Fibroblast of villous mesenchyme (primary cell): Measurements from ENCODE around the gene WDPCP. TPM values are rescaled to one million over a fixed set of nuclear protein-coding genes. Genes with fewer than 3 reads are reported as not detected.

Source experiments
- DNase-seq: peaks from one replicate; pipeline ENCODE4 v3.0.0-alpha.2; 2010; ENCODE audit warnings: low read depth
- H3K4me3 ChIP-seq: 2 replicates; pipeline ENCODE4 v1.5.1; 2011; ENCODE audit warnings: low read depth, mild to moderate bottlenecking, low read length
- CTCF ChIP-seq: IDR thresholded peaks from 2 replicates; pipeline ENCODE4 v1.5.1; 2012; ENCODE audit warnings: low read depth, mild to moderate bottlenecking, low read length; ENCODE audit not compliant: insufficient read depth
- total RNA-seq: library from RNA; depleted of rRNA; stranded (reverse); fragments of >200 nt; gene quantifications from 2 replicates; pipeline ENCODE4 v1.2.3, GENCODE V29; 2012

The WDPCP gene
- total RNA-seq, 1 donor: 14.7 TPM

- no peak for DNase-seq
- TF ChIP-seq CTCF: no peak
- no peak overlapping the region for H3K4me3 ChIP-seq
Measured at GRCh38 chr2:63272560-63272959, 315.7 kb downstream of the WDPCP start.

DNA sequence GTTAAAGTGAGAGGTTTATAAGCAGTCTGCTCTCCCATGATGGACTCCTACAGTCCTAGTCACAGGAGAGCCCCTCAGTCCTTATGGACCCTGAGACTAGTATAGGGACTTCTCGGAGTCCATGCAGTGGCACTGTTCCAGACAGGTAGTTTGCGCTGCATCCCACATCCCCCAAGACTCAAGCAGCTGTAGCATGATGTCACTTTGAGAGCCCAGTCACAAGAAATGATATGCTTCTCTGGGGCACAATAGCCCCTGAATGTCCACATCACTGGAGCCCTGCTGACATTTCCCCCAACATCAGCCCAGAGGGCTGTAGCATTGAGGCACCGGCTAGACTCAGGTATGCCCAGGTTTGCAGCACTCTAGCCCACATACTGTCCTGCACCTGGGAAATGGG is 317.6 kb downstream of the WDPCP start:
- no peak for DNase-seq
- TF ChIP-seq CTCF: no peak

DNA sequence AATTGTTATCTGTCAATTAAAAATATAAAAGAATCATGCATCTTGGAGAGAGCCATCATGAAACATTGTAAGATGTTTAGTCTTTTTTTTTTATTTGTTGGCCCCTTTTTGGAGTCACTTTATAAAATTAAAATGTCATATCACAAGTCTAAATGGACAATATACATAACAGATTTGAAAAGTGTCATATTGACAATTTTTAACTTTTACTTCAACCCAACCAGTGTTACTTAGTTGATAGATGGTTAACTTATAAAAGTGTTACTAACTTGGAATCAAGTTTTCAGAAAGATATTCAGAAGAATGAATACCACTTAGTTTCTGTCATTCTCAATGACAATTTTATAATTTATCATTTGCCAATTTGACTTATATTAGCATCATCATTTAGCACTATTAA is 319.3 kb downstream of the WDPCP start:
- TF ChIP-seq CTCF: no peak
- no peak overlapping the region for H3K4me3 ChIP-seq
- no peak for DNase-seq

More for the DNA sequence above, 317.6 kb downstream of the WDPCP start:
- H3K4me3 ChIP-seq: no peak overlapping the region

GRCh38 chr2:63261137-63261621 is 327.1 kb downstream of the WDPCP start:
- no peak for DNase-seq
- H3K4me3 ChIP-seq: no peak overlapping the region
- TF ChIP-seq CTCF: no peak

DNA sequence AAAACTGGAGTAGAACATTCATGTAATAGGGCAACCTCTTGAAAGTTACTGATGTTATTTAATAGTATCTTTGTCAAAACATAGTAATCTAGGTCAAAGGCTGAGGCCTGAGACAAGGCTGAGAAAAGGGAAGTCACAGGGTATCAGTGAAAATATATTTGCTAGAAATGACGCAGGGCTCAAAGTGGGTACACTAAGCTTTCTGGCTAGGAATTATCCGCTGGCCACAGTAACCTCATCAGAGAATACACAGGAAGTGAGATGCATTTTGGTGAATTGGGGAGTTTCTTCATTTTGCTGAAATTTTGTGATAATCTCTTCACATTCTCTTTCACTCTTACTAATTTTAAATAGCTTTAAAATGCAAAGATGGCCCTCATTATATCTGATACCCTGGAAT is 330.8 kb downstream of the WDPCP start:
- no peak for TF ChIP-seq CTCF
- no peak overlapping the region for H3K4me3 ChIP-seq
- DNase-seq: no peak

DNA sequence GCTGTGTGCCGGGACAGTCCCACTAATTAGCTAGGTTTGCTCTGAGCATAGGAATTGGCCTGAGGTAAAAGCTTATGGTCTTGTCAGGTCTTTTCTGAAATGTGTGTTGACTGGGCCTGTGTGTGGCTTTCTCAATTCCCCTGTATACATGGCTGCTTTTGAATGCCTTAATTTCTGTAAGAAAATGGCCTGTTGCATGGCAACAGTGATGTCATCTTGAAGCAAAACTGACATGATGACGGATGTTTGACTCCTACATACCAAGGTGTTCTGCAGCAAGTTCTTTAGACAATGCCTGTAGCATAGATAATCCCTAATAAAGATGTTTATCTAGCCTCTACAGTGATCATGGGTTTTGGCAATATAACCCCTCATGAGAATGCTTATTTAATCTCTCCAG is 339.1 kb downstream of the WDPCP start:
- TF ChIP-seq CTCF: no peak
- no peak for DNase-seq
- H3K4me3 ChIP-seq: no peak overlapping the region

- DNase-seq: no peak
- no peak for TF ChIP-seq CTCF
- no peak overlapping the region for H3K4me3 ChIP-seq
Measured at GRCh38 chr2:63242747-63243146, 345.5 kb downstream of the WDPCP start.
